HepG2 (cell line): ENCODE data around the gene CTDNEP1. TPM values are rescaled to one million over a fixed set of nuclear protein-coding genes. Genes with fewer than 3 reads are reported as not detected.

Experiments
- ATRX ChIP-seq: sonication (generic); formaldehyde crosslinking; IDR thresholded peaks from 2 replicates; pipeline ENCODE4 v1.4.0; 2020; ENCODE audit warnings: missing genetic modification reagents, borderline replicate concordance
- BHLHE40 ChIP-seq: IDR thresholded peaks from 2 replicates; pipeline ENCODE4 v1.6.1; 2011; ENCODE audit warnings: low read length, improper control_type of control experiment
- FOXO1 ChIP-seq: sonication (generic); formaldehyde crosslinking; IDR thresholded peaks from 2 replicates; pipeline ENCODE4 v1.4.0; 2020; ENCODE audit warnings: missing genetic modification reagents
- HDAC2 ChIP-seq: sonication (generic); formaldehyde crosslinking; IDR thresholded peaks from 2 replicates; pipeline ENCODE4 v1.4.0; 2020; ENCODE audit warnings: missing genetic modification reagents
- HES4 ChIP-seq: sonication (generic); formaldehyde crosslinking; IDR thresholded peaks from 2 replicates; pipeline ENCODE4 v1.9.0; 2021; ENCODE audit warnings: mild to moderate bottlenecking, missing genetic modification reagents, borderline replicate concordance
- HIVEP1 ChIP-seq: sonication (generic); formaldehyde crosslinking; IDR thresholded peaks from 2 replicates; pipeline ENCODE4 v1.4.0; 2020; ENCODE audit warnings: mild to moderate bottlenecking, missing genetic modification reagents
- HMG20A ChIP-seq: IDR thresholded peaks from 2 replicates; pipeline ENCODE4 v1.6.1; 2016; ENCODE audit warnings: borderline replicate concordance
- IKZF4 ChIP-seq: sonication (generic); formaldehyde crosslinking; IDR thresholded peaks from 2 replicates; pipeline ENCODE4 v1.5.1; 2020; ENCODE audit warnings: borderline replicate concordance, mild to moderate bottlenecking, low read depth, missing genetic modification reagents; ENCODE audit errors: not compliant biosample characterization
- MEF2D ChIP-seq: sonication (generic); formaldehyde crosslinking; IDR thresholded peaks from 2 replicates; pipeline ENCODE4 v1.5.1; 2020; ENCODE audit warnings: mild to moderate bottlenecking, missing genetic modification reagents
- SALL2 ChIP-seq: sonication (generic); formaldehyde crosslinking; IDR thresholded peaks from 2 replicates; pipeline ENCODE4 v1.8.1; 2023; ENCODE audit warnings: mild to moderate bottlenecking, missing genetic modification reagents, inconsistent platforms
- SATB2 ChIP-seq: sonication (generic); formaldehyde crosslinking; IDR thresholded peaks from 2 replicates; pipeline ENCODE4 v1.5.0; 2020; ENCODE audit warnings: missing genetic modification reagents
- SIX4 ChIP-seq: sonication (generic); formaldehyde crosslinking; IDR thresholded peaks from 2 replicates; pipeline ENCODE4 v1.4.0; 2020; ENCODE audit warnings: missing genetic modification reagents
- ZBTB42 ChIP-seq: sonication (generic); formaldehyde crosslinking; IDR thresholded peaks from 2 replicates; pipeline ENCODE4 v1.5.0; 2020; ENCODE audit warnings: mild to moderate bottlenecking, missing genetic modification reagents
- ZFP36 ChIP-seq: fragments of 150-350 bp; IDR thresholded peaks from 2 replicates; pipeline ENCODE4 v1.6.1; 2018; ENCODE audit warnings: borderline replicate concordance, low read length, low read depth; ENCODE audit not compliant: partially characterized antibody
- ZMYM2 ChIP-seq: sonication (generic); formaldehyde crosslinking; IDR thresholded peaks from 2 replicates; pipeline ENCODE4 v1.8.0; 2022; ENCODE audit warnings: mild to moderate bottlenecking, missing genetic modification reagents
- ZMYM4 ChIP-seq: sonication (generic); formaldehyde crosslinking; IDR thresholded peaks from 2 replicates; pipeline ENCODE4 v1.8.1; 2023; ENCODE audit warnings: mild to moderate bottlenecking, missing genetic modification reagents
- ZNF263 ChIP-seq: sonication (generic); formaldehyde crosslinking; IDR thresholded peaks from 2 replicates; pipeline ENCODE4 v1.4.0; 2020; ENCODE audit warnings: missing genetic modification reagents
- ZNF629 ChIP-seq: sonication (generic); formaldehyde crosslinking; conservative IDR thresholded peaks from 2 replicates; pipeline ENCODE4 v1.5.0; 2020; ENCODE audit warnings: missing genetic modification reagents
- ZNF720 ChIP-seq: sonication (generic); formaldehyde crosslinking; IDR thresholded peaks from 2 replicates; pipeline ENCODE4 v1.4.0; 2020; ENCODE audit warnings: missing genetic modification reagents
- ZNF737 ChIP-seq: sonication (generic); formaldehyde crosslinking; IDR thresholded peaks from 2 replicates; pipeline ENCODE4 v1.5.0; 2020; ENCODE audit warnings: missing genetic modification reagents, mild to moderate bottlenecking, borderline replicate concordance
- ZNF780A ChIP-seq: sonication (generic); formaldehyde crosslinking; IDR thresholded peaks from 2 replicates; pipeline ENCODE4 v1.8.0; 2022; ENCODE audit warnings: mild to moderate bottlenecking, missing genetic modification reagents, moderate library complexity
- ZSCAN31 ChIP-seq: sonication (generic); formaldehyde crosslinking; IDR thresholded peaks from 2 replicates; pipeline ENCODE4 v1.5.0; 2020; ENCODE audit warnings: low read depth, mild to moderate bottlenecking, missing genetic modification reagents
- polyA plus RNA-seq, 8 experiments: library from polyadenylated mRNA; depleted of rRNA in 3 of 8; stranded (reverse) in 7 of 8; unstranded in 1 of 8; fragments of >200 nt; fragmentation: Illumina TruSeq in 4 of 8; extraction: Trizol in 4 of 8; gene quantifications; 2 replicates each; pipeline versions ENCODE4 v1.2.1 to v1.2.3, GENCODE V29; 2011 to 2016; ENCODE audit warnings: low read depth in 4 of 8, missing spikeins in 1 of 8, mixed read lengths in 1 of 8; ENCODE audit not compliant: insufficient read depth in 1 of 8
- total RNA-seq, 5 experiments: library from RNA; depleted of rRNA; stranded (reverse); fragments of >200 nt; fragmentation: Illumina TruSeq; extraction: Trizol; gene quantifications; 2 replicates each; pipeline ENCODE4 v1.2.3, GENCODE V29; 2016; ENCODE audit warnings: low read depth in 1 of 5
- TF ChIP-seq, protein P1 (sequence below): sonication (generic); formaldehyde crosslinking; IDR thresholded peaks from 2 replicates; pipeline ENCODE4 v1.4.0; 2020; ENCODE audit warnings: mild to moderate bottlenecking, missing genetic modification reagents
- TF ChIP-seq, protein P2 (sequence below): sonication (generic); formaldehyde crosslinking; IDR thresholded peaks from 2 replicates; pipeline ENCODE4 v1.4.0; 2020; ENCODE audit warnings: missing genetic modification reagents, mild to moderate bottlenecking, borderline replicate concordance
- TF ChIP-seq, protein P3 (sequence below): sonication (generic); formaldehyde crosslinking; conservative IDR thresholded peaks from 2 replicates; pipeline ENCODE4 v1.4.0; 2020; ENCODE audit warnings: missing genetic modification reagents
- TF ChIP-seq, protein P4 (sequence below): sonication (generic); formaldehyde crosslinking; IDR thresholded peaks from 2 replicates; pipeline ENCODE4 v1.4.0; 2020; ENCODE audit warnings: mild to moderate bottlenecking, missing genetic modification reagents, borderline replicate concordance

CTDNEP1 gene
- total and polyA plus RNA-seq, 2 of the 13 experiments (the other 11 are each of a cell fraction or from before 2014, with no cell fraction given) = 19.8 to 118 TPM

DNA sequence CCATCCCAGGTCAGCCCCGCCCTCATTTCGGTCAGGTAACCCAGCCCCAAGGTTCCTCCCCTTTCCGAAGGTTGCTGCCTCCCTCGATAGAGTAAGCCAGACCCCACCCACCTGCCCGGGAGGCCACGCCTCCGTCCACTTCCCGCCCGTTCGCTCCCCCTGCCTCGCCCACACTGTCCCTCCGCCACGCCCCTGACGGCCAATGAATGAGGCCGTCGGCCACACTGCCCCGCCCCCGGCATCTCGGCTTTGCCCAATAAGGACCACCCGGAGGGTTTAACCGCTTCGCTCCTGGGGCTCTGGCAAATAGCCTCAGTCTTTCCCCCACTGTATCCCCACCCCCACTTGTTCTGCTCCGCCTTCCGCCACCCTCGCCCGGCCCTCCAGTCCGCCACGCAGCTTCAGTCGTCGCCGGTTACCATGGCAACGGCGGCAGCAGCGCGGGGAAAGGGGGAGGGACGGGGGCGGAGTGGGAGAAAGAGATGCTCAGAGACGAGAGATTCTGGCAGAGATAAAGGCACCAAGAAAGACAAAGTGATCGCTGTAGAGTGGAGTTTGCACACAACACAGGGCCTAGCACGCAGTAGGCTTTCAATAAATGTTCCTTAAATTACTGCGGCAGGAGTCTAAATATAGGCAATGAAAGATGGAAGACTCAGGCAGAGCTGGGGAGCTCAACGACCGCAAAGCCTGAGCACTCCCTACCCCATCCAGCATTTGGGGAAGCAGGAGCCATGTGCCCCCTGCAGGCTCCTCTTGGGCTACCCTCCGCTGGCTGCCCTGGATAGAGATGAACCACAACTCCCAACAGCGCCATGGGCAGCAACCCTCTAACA, 37.0 kb downstream of the CTDNEP1 start (continued):
- TF ChIP-seq, protein P1, sequence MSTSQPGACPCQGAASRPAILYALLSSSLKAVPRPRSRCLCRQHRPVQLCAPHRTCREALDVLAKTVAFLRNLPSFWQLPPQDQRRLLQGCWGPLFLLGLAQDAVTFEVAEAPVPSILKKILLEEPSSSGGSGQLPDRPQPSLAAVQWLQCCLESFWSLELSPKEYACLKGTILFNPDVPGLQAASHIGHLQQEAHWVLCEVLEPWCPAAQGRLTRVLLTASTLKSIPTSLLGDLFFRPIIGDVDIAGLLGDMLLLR (CRISPR knock-in tag) = no peak
- TF ChIP-seq, protein P2, sequence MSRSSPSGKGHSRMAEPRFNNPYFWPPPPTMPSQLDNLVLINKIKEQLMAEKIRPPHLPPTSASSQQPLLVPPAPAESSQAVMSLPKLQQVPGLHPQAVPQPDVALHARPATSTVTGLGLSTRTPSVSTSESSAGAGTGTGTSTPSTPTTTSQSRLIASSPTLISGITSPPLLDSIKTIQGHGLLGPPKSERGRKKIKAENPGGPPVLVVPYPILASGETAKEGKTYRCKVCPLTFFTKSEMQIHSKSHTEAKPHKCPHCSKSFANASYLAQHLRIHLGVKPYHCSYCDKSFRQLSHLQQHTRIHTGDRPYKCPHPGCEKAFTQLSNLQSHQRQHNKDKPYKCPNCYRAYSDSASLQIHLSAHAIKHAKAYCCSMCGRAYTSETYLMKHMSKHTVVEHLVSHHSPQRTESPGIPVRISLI (CRISPR knock-in tag) = no peak
- no peak for TF ChIP-seq SALL2 (CRISPR knock-in tag)
- TF ChIP-seq BHLHE40 = peak; percentile 8; the same call in 1 of the 2 replicates
- no peak for TF ChIP-seq ZNF629 (CRISPR knock-in tag)
- TF ChIP-seq FOXO1 = no peak
- no peak for TF ChIP-seq ZNF720
- no peak for TF ChIP-seq ZSCAN31 (CRISPR knock-in tag)
- no peak for TF ChIP-seq ZFP36
- no peak for TF ChIP-seq SIX4 (CRISPR knock-in tag)
- TF ChIP-seq, protein P3, sequence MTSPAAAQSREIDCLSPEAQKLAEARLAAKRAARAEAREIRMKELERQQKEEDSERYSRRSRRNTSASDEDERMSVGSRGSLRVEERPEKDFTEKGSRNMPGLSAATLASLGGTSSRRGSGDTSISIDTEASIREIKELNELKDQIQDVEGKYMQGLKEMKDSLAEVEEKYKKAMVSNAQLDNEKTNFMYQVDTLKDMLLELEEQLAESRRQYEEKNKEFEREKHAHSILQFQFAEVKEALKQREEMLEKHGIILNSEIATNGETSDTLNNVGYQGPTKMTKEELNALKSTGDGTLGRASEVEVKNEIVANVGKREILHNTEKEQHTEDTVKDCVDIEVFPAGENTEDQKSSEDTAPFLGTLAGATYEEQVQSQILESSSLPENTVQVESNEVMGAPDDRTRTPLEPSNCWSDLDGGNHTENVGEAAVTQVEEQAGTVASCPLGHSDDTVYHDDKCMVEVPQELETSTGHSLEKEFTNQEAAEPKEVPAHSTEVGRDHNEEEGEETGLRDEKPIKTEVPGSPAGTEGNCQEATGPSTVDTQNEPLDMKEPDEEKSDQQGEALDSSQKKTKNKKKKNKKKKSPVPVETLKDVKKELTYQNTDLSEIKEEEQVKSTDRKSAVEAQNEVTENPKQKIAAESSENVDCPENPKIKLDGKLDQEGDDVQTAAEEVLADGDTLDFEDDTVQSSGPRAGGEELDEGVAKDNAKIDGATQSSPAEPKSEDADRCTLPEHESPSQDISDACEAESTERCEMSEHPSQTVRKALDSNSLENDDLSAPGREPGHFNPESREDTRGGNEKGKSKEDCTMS = no peak
- TF ChIP-seq, protein P4, sequence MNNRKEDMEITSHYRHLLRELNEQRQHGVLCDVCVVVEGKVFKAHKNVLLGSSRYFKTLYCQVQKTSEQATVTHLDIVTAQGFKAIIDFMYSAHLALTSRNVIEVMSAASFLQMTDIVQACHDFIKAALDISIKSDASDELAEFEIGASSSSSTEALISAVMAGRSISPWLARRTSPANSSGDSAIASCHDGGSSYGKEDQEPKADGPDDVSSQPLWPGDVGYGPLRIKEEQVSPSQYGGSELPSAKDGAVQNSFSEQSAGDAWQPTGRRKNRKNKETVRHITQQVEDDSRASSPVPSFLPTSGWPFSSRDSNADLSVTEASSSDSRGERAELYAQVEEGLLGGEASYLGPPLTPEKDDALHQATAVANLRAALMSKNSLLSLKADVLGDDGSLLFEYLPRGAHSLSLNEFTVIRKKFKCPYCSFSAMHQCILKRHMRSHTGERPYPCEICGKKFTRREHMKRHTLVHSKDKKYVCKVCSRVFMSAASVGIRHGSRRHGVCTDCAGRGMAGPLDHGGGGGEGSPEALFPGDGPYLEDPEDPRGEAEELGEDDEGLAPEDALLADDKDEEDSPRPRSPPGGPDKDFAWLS (CRISPR knock-in tag) = no peak
- no peak for TF ChIP-seq HES4 (CRISPR knock-in tag)
- TF ChIP-seq HDAC2 = no peak
- no peak for TF ChIP-seq HMG20A
- TF ChIP-seq ZNF263 (CRISPR knock-in tag) = peak; percentile 75
- TF ChIP-seq ZNF780A = no peak
- no peak for TF ChIP-seq ZNF737 (CRISPR knock-in tag)
- TF ChIP-seq ATRX (CRISPR knock-in tag) = no peak
- no peak for TF ChIP-seq ZBTB42 (CRISPR knock-in tag)
- no peak for TF ChIP-seq ZMYM2 (CRISPR knock-in tag)
- peak; percentile 33; the same call in 1 of the 2 replicates for TF ChIP-seq MEF2D (CRISPR knock-in tag)
- TF ChIP-seq SATB2 = no peak
- TF ChIP-seq IKZF4 = no peak
- TF ChIP-seq HIVEP1 (CRISPR knock-in tag) = 0 out of 2 replicates have a peak, but pooled peaks have one; percentile 56
- no peak for TF ChIP-seq ZMYM4 (CRISPR knock-in tag)
